ENCODE measurements around the gene CUX1.

CUX1 gene

GRCh38 chr7:101970801-101971200 is 153.4 kb downstream of the CUX1 start:
- Histone ChIP-seq H3K27me3 (ENCODE audit: insufficient read depth, low read length) (no peaks in the 10 kb centered on the region), H3K36me3 (ENCODE audit: insufficient read depth, low read length) (no peaks in the 10 kb centered on the region), H3K4me3 (ENCODE audit: low read length) (no peak overlapping the region), H3K9ac (ENCODE audit: low read depth, low read length) (no peak overlapping the region), H3K4me1 (ENCODE audit: insufficient read depth, low read length) (no peaks in the 10 kb centered on the region), H3K9me3 (ENCODE audit: insufficient read depth, low read depth, low read length) (no peaks in the 10 kb centered on the region), H3K27ac (ENCODE audit: low read depth, low read length) (no peak overlapping the region)
- WGBS, result 95% methylated on average over 5 of the region's 5 CpGs

GRCh38 chr7:101971457-101971856 is 154.0 kb downstream of the CUX1 start:
- H3K36me3 ChIP-seq (ENCODE audit: insufficient read depth, low read length), result no peaks in the 10 kb centered on the region
- no peak overlapping the region for H3K9ac ChIP-seq (ENCODE audit: low read depth, low read length)
- H3K27me3 ChIP-seq (ENCODE audit: insufficient read depth, low read length), result no peaks in the 10 kb centered on the region
- no peaks in the 10 kb centered on the region for H3K9me3 ChIP-seq (ENCODE audit: insufficient read depth, low read depth, low read length)
- H3K27ac ChIP-seq (ENCODE audit: low read depth, low read length), result no peak overlapping the region
- H3K4me1 ChIP-seq (ENCODE audit: insufficient read depth, low read length), result no peaks in the 10 kb centered on the region
- H3K4me3 ChIP-seq (ENCODE audit: low read length), result no peak overlapping the region
- WGBS, result 98% methylated on average over 3 of the region's 3 CpGs

- H3K4me1 ChIP-seq (ENCODE audit: insufficient read depth, low read length), result no peaks in the 10 kb centered on the region
- no peak overlapping the region for H3K4me3 ChIP-seq (ENCODE audit: low read length)
- H3K27ac ChIP-seq (ENCODE audit: low read depth, low read length), result no peak overlapping the region
- no peaks in the 10 kb centered on the region for H3K9me3 ChIP-seq (ENCODE audit: insufficient read depth, low read depth, low read length)
- no peaks in the 10 kb centered on the region for H3K36me3 ChIP-seq (ENCODE audit: insufficient read depth, low read length)
- no peaks in the 10 kb centered on the region for H3K27me3 ChIP-seq (ENCODE audit: insufficient read depth, low read length)
- WGBS, result 84% methylated on average over 14 of the region's 14 CpGs
- H3K9ac ChIP-seq (ENCODE audit: low read depth, low read length), result no peak overlapping the region
These were observed 155.2 kb downstream of the CUX1 start for GRCh38 chr7:101972627-101973026.

GRCh38 chr7:101973130-101973529 is 155.7 kb downstream of the CUX1 start:
- no peak overlapping the region for H3K4me3 ChIP-seq (ENCODE audit: low read length)
- H3K27me3 ChIP-seq (ENCODE audit: insufficient read depth, low read length), result no peaks in the 10 kb centered on the region
- H3K9me3 ChIP-seq (ENCODE audit: insufficient read depth, low read depth, low read length), result no peaks in the 10 kb centered on the region
- WGBS, result 97% methylated on average over 8 of the region's 8 CpGs
- H3K36me3 ChIP-seq (ENCODE audit: insufficient read depth, low read length), result no peaks in the 10 kb centered on the region
- no peak overlapping the region for H3K27ac ChIP-seq (ENCODE audit: low read depth, low read length)
- H3K9ac ChIP-seq (ENCODE audit: low read depth, low read length), result no peak overlapping the region
- H3K4me1 ChIP-seq (ENCODE audit: insufficient read depth, low read length), result no peaks in the 10 kb centered on the region

GRCh38 chr7:101974393-101974792 is 157.0 kb downstream of the CUX1 start:
- H3K4me3 ChIP-seq (ENCODE audit: low read length), result no peak overlapping the region
- H3K9me3 ChIP-seq (ENCODE audit: insufficient read depth, low read depth, low read length), result no peaks in the 10 kb centered on the region
- H3K27me3 ChIP-seq (ENCODE audit: insufficient read depth, low read length), result no peaks in the 10 kb centered on the region
- no peak overlapping the region for H3K9ac ChIP-seq (ENCODE audit: low read depth, low read length)
- no peak overlapping the region for H3K27ac ChIP-seq (ENCODE audit: low read depth, low read length)
- H3K4me1 ChIP-seq (ENCODE audit: insufficient read depth, low read length), result no peaks in the 10 kb centered on the region
- H3K36me3 ChIP-seq (ENCODE audit: insufficient read depth, low read length), result no peaks in the 10 kb centered on the region
- 93% methylated on average over 6 of the region's 6 CpGs for WGBS

DNA sequence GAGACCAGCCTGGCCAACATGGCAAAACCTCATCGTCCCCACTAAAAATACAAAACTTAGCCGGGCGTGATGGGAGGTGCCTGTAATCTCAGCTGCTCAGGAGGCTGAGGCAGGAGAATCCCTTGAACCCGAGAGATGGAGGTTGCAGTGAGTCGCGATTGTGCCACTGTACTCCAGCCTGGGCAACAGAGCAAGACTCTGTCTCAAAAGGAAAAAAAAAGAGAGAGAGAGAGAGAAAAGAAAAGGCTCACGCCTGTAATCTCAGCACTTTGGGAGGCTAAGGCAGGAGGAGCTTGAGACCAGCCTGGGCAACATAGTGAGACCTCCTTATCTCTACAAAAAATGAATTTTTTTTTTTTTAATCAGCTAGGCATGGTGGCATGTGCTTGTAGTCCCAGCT is 157.6 kb downstream of the CUX1 start:
- Histone ChIP-seq H3K27me3 (ENCODE audit: insufficient read depth, low read length) (no peaks in the 10 kb centered on the region), H3K36me3 (ENCODE audit: insufficient read depth, low read length) (no peaks in the 10 kb centered on the region), H3K9me3 (ENCODE audit: insufficient read depth, low read depth, low read length) (no peaks in the 10 kb centered on the region), H3K27ac (ENCODE audit: low read depth, low read length) (no peak overlapping the region), H3K4me3 (ENCODE audit: low read length) (no peak overlapping the region), H3K9ac (ENCODE audit: low read depth, low read length) (no peak overlapping the region), H3K4me1 (ENCODE audit: insufficient read depth, low read length) (no peaks in the 10 kb centered on the region)
- 93% methylated on average over 7 of the region's 7 CpGs for WGBS

DNA sequence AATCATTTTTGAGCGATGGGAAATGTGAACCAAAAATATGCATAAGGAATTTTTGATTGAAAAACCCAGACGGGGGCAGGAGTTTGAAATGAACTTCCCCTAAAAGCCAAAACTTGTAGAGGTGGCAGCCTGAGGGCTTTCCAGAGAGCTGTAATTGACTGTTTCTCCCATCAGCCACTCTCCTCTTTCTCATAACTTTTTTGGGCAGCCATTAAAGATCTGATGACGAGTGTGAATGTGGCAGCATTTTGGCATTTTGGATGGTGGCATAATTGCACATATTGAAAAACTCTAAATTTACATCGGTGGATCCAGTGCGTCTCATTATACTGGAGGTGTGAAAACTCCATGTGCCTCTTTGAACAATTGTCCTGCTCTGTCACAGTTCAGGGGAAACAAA is 159.0 kb downstream of the CUX1 start:
- 97% methylated on average over 5 of the region's 5 CpGs for WGBS
- Histone ChIP-seq H3K27me3 (ENCODE audit: insufficient read depth, low read length) (no peaks in the 10 kb centered on the region), H3K27ac (ENCODE audit: low read depth, low read length) (no peak overlapping the region), H3K4me3 (ENCODE audit: low read length) (no peak overlapping the region), H3K9ac (ENCODE audit: low read depth, low read length) (no peak overlapping the region), H3K4me1 (ENCODE audit: insufficient read depth, low read length) (no peaks in the 10 kb centered on the region), H3K36me3 (ENCODE audit: insufficient read depth, low read length) (no peaks in the 10 kb centered on the region), H3K9me3 (ENCODE audit: insufficient read depth, low read depth, low read length) (no peaks in the 10 kb centered on the region)

DNA sequence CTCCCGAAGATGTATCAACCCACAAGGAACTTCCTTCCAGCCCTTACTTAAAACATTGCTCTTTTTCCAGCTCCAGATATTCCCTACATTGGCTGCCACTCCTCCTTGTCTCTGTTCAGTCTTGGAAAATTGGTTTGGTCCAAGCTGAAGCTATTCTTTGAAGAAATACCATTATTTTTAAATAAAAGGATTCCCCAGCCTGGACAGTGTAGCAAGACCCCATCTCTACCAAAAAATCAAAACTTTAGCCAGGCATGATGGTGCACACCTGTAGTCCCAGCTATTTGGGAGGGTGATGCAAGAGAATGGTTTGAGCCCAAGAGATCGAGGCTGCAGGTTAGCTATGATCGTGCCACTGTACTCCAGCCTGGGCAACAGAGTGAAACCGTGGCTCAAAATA is 159.8 kb downstream of the CUX1 start:
- Histone ChIP-seq H3K9ac (ENCODE audit: low read depth, low read length) (no peak overlapping the region), H3K4me1 (ENCODE audit: insufficient read depth, low read length) (no peaks in the 10 kb centered on the region), H3K4me3 (ENCODE audit: low read length) (no peak overlapping the region), H3K27ac (ENCODE audit: low read depth, low read length) (no peak overlapping the region), H3K36me3 (ENCODE audit: insufficient read depth, low read length) (no peaks in the 10 kb centered on the region), H3K27me3 (ENCODE audit: insufficient read depth, low read length) (no peaks in the 10 kb centered on the region), H3K9me3 (ENCODE audit: insufficient read depth, low read depth, low read length) (no peaks in the 10 kb centered on the region)
- 99% methylated on average over 4 of the region's 4 CpGs for WGBS

DNA sequence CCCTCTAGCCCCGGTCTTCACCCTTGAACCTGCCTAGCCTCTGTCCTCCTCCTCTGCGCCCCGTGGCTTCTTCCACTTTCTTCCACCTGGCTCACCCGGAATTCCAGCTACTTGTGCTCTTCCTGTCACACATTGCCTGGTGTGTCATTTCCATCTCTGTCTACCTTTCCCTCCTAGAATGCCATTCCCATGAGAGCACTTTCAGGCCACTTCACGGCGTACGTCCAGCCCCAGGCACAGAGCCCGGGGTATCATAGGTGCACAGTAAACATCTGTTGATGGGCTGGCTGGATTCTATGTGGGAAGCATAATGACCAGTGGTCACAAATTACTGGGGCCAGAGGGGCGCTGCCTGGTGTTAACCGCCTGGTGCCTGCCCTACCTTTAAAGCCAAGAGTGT is 161.3 kb downstream of the CUX1 start:
- Histone ChIP-seq H3K27ac (ENCODE audit: low read depth, low read length) (no peak overlapping the region), H3K27me3 (ENCODE audit: insufficient read depth, low read length) (no peaks in the 10 kb centered on the region), H3K36me3 (ENCODE audit: insufficient read depth, low read length) (no peaks in the 10 kb centered on the region), H3K4me3 (ENCODE audit: low read length) (no peak overlapping the region), H3K9me3 (ENCODE audit: insufficient read depth, low read depth, low read length) (no peaks in the 10 kb centered on the region), H3K4me1 (ENCODE audit: insufficient read depth, low read length) (no peaks in the 10 kb centered on the region), H3K9ac (ENCODE audit: low read depth, low read length) (no peak overlapping the region)
- WGBS, result 94% methylated on average over 10 of the region's 10 CpGs

- Histone ChIP-seq H3K27ac (ENCODE audit: low read depth, low read length) (no peak overlapping the region), H3K4me3 (ENCODE audit: low read length) (no peak overlapping the region), H3K27me3 (ENCODE audit: insufficient read depth, low read length) (no peaks in the 10 kb centered on the region), H3K4me1 (ENCODE audit: insufficient read depth, low read length) (peaks cover 26% of the 10 kb centered on the region), H3K9me3 (ENCODE audit: insufficient read depth, low read depth, low read length) (no peaks in the 10 kb centered on the region), H3K9ac (ENCODE audit: low read depth, low read length) (no peak overlapping the region), H3K36me3 (ENCODE audit: insufficient read depth, low read length) (no peaks in the 10 kb centered on the region)
- over 99% methylated on average over 4 of the region's 4 CpGs for WGBS
These were observed 165.9 kb downstream of the CUX1 start for GRCh38 chr7:101983147-101983811.

- Histone ChIP-seq H3K4me1 (ENCODE audit: insufficient read depth, low read length) (peaks cover 26% of the 10 kb centered on the region), H3K9me3 (ENCODE audit: insufficient read depth, low read depth, low read length) (no peaks in the 10 kb centered on the region), H3K27me3 (ENCODE audit: insufficient read depth, low read length) (no peaks in the 10 kb centered on the region), H3K4me3 (ENCODE audit: low read length) (no peak overlapping the region), H3K36me3 (ENCODE audit: insufficient read depth, low read length) (no peaks in the 10 kb centered on the region), H3K27ac (ENCODE audit: low read depth, low read length) (no peak overlapping the region), H3K9ac (ENCODE audit: low read depth, low read length) (no peak overlapping the region)
- WGBS, result 92% methylated on average over 17 of the region's 18 CpGs
These were observed 166.9 kb downstream of the CUX1 start for GRCh38 chr7:101984133-101984879.

Data from HUES64 (cell line).